Measurements from ENCODE around the gene CCDC15.

GRCh38 chr11:124938970-124939369, 15.0 kb upstream of the CCDC15 start:
- no peak for TF ChIP-seq CTCF (IDR thresholded peaks at IDR 0.05; ENCODE audit: low read length)
- no peak for TF ChIP-seq EZH2 (IDR thresholded peaks at IDR 0.05; ENCODE audit: borderline replicate concordance, low read length)
